Measurements from ENCODE around the gene THNSL1.

Gene THNSL1

GRCh38 chr10:25049966-25050365 is 33.6 kb downstream of the THNSL1 start:
- no peak overlapping the region for H3K27ac ChIP-seq
- no peak for DNase-seq (ENCODE audit: low read depth, low spot score)

- no peak for DNase-seq (ENCODE audit: low read depth, low spot score)
- no peak overlapping the region for H3K27ac ChIP-seq
Measured at GRCh38 chr10:25050402-25050801, 34.0 kb downstream of the THNSL1 start.

- no peak for DNase-seq (ENCODE audit: low read depth, low spot score)
Measured at GRCh38 chr10:25052012-25052411, 35.6 kb downstream of the THNSL1 start.

GRCh38 chr10:25056726-25057125 is 40.3 kb downstream of the THNSL1 start:
- H3K27ac ChIP-seq: no peak overlapping the region
- no peak for DNase-seq (ENCODE audit: low read depth, low spot score)

More at GRCh38 chr10:25052012-25052411, 35.6 kb downstream of the THNSL1 start:
- H3K27ac ChIP-seq: no peak overlapping the region

GRCh38 chr10:25057886-25058285 is 41.5 kb downstream of the THNSL1 start:
- DNase-seq (ENCODE audit: low read depth, low spot score): no peak
- H3K27ac ChIP-seq: no peak overlapping the region

GRCh38 chr10:25059990-25060389 is 43.6 kb downstream of the THNSL1 start:
- peak; percentile 70 for DNase-seq (ENCODE audit: low read depth, low spot score)
- peak overlapping the region; percentile 97 for H3K27ac ChIP-seq

- no peak for DNase-seq (ENCODE audit: low read depth, low spot score)
- H3K27ac ChIP-seq: peak overlapping the region; percentile 97
Measured at GRCh38 chr10:25061125-25061524, 44.7 kb downstream of the THNSL1 start.

GRCh38 chr10:25061711-25062449 is 45.5 kb downstream of the THNSL1 start:
- peak; percentile 46 for DNase-seq (ENCODE audit: low read depth, low spot score)
- peak overlapping the region; percentile 97 for H3K27ac ChIP-seq

GRCh38 chr10:25063157-25063556 is 46.7 kb downstream of the THNSL1 start:
- peak overlapping the region; percentile 97 for H3K27ac ChIP-seq
- no peak for DNase-seq (ENCODE audit: low read depth, low spot score)

- peak overlapping the region; percentile 97 for H3K27ac ChIP-seq
- no peak for DNase-seq (ENCODE audit: low read depth, low spot score)
Measured at GRCh38 chr10:25063644-25064043, 47.2 kb downstream of the THNSL1 start.

GRCh38 chr10:25064401-25064800 is 48.0 kb downstream of the THNSL1 start:
- peak overlapping the region; percentile 97 for H3K27ac ChIP-seq
- DNase-seq (ENCODE audit: low read depth, low spot score): no peak

GRCh38 chr10:25065761-25066476 is 49.5 kb downstream of the THNSL1 start:
- no peak for DNase-seq (ENCODE audit: low read depth, low spot score)
- peak overlapping the region; percentile 97 for H3K27ac ChIP-seq

- peak overlapping the region; percentile 97 for H3K27ac ChIP-seq
- peak; percentile 100 for DNase-seq (ENCODE audit: low read depth, low spot score)
Measured at GRCh38 chr10:25068152-25069058, 52.0 kb downstream of the THNSL1 start.

- no peak for DNase-seq (ENCODE audit: low read depth, low spot score)
- H3K27ac ChIP-seq: no peak overlapping the region
Measured at GRCh38 chr10:25071227-25071626, 54.8 kb downstream of the THNSL1 start.

GRCh38 chr10:25072786-25073185 is 56.4 kb downstream of the THNSL1 start:
- DNase-seq (ENCODE audit: low read depth, low spot score): no peak
- H3K27ac ChIP-seq: no peak overlapping the region

- H3K27ac ChIP-seq: no peak overlapping the region
- no peak for DNase-seq (ENCODE audit: low read depth, low spot score)
Measured at GRCh38 chr10:25075825-25076224, 59.4 kb downstream of the THNSL1 start.

Measured in epithelial cell of prostate (primary cell).